DMS153 treated with DMSO at 0.1 percent for 48 hours (cell line): ENCODE measurements around the gene GABBR2.

Experiments used
- DNase-seq: peaks from one replicate; lab custom pipeline; 2025; ENCODE audit not compliant: unreplicated experiment; lab: John Stamatoyannopoulos, UW

GABBR2 gene

DNA sequence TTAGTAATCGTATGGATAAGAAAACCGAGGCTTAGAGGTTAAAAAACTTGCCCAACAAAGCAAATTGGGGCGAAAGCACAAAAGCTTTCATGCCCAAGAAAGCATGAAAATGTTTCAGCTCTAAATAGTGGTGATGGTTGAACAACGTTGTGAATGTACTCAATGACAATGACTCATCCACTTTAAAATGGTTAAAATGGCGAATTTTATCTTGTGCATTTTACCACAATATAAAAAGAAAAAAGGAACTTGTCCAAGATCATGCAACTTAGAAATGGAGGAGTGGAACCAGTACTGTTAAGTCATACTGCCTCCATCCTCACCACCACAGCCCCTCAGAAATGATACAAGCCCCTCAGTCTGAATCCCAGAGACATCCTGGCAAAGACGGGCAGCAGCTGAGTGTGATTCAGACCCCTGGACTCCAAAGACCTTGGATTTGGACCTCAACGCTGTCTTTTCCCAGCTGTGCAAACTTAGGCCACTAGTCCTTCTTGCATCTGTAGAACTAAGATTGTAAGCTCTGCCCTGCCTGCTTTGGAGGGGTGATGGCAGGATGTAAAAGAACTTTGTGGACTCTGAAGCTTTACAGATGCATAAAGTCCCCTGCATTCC is 158.4 kb downstream of the GABBR2 start:
- DNase-seq, result no peak

GRCh38 chr9:98549401-98549800 is 159.3 kb downstream of the GABBR2 start:
- no peak for DNase-seq

DNA sequence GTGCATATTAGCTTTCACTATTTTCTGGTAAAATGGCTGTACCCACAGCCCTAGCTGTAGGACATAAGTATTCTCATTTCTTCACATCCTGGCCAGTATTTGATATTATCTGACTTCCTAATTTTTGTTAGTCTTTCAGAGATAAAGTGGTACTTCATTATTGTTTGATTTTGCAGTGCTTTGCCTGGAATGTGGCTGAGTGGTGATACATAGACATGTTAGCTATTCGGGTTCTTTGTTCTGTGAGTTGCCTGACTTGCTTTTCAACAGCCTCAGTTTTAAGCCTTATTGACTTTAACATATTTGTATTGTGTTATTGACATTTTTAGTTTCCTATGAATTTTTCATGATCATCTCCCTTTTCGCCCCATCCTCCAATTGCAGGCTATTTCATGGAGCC is 161.1 kb downstream of the GABBR2 start:
- no peak for DNase-seq

- no peak for DNase-seq
Observed at GRCh38 chr9:98545021-98545420, 163.7 kb downstream of the GABBR2 start.

GRCh38 chr9:98541684-98542230 is 167.0 kb downstream of the GABBR2 start:
- no peak for DNase-seq

DNA sequence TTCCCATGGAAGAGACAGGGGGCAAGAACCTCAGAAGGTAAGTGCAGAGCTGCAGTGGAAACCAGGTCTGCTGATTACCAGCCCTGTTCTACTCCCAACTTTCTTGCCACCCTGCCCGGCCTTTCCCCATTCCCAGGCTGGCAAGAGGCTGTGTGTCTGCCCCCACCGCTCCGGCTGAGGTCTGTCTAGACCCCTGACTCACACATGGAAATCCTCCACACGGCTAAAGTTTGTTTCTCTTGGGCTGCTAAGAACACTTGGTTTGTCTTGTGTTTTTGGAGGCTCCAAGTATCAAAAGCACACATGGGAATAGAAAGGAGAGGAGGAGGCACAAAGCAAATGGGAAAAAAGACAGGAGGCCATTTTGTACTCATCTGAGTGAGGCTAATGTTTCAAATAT is 168.3 kb downstream of the GABBR2 start:
- DNase-seq, result no peak

DNA sequence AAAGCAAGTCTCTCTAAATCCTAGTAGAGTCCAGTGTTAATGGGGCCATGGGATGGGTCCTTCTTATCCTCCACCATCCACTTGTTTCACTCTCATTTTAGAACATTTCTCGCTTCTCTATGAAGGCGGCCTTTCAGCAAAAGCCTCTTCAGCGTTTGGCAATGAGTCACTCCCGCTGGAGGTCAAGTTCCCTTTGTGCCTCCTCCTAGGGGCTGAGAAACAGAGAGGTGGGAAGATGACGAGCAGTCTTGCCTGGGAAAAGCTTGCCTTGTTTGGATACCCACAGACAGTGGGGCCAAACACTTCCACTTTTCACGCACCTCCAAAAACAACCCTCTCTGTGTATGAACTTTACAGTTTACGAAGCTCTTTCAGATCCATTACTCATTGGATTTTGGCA is 168.8 kb downstream of the GABBR2 start:
- DNase-seq, result no peak

DNA sequence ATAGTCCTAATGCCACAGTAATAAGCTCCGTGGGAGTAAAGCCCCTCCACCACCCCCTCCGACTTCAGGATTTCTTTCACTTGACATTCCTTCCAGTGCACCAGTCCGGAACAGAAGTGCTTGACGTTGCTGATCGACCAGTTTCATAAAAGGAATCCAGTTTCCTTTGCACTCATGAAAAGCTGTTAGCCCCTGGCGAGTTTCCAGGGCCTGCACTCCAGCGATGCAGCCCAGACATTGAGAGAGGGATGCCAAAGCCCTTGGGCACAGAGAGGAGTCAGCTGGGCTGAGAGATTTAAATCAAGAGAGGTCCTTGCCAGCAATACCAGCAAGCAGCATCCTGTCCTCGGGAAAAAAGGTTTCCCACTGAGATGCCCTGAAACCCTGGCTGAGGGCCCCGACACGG is 170.1 kb downstream of the GABBR2 start:
- DNase-seq, result no peak

- no peak for DNase-seq
Observed at GRCh38 chr9:98538203-98538602, 170.5 kb downstream of the GABBR2 start.

DNA sequence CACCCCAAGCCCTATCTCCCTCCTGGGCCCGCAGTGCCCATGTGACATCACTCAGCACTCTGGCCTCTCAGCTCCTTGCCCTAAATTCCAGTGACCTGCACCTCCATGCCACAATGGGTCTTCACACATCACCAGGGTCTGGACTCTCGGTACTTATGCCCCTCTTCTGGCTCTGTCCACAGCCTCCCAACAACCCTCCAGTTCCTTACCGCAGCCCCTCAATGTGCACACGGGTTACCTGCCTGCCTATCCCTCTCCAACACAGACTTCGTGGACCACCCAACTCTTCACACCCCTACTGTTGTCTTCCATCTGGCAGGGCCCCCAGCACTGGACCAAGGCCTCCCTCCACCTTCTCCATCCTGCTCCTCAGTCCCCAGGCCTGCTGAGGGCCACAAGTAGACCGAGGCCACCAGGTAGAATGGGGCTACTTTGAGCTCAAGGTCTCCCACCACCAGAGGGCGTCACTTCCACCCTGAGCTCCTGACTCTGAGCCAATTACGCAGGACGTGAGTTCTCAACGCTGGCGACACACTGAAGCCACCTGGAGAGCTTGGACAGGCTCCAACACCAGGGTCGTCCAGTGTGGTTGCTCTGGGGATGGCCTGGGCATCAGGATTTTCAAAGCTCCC is 172.1 kb downstream of the GABBR2 start:
- no peak for DNase-seq

DNA sequence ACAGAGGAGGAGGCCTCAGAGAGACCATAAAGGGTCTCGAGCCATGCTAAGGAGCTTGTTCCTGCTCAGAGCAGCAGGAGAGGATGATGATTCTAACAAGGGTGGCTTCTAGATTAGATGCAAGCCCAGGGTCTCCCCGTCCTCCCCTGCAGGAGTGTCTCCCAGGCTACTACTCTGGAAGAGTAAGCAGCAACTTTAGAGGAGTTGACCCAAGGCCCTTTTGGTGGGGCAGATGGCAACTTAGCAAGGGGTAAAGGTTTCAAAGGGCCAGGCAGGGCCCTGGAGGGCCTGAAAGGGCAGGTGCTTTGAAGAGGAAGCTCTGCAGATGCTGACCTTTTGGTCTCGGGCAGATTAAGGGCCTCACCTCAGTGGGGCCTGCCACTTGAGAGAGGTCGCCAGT is 174.9 kb downstream of the GABBR2 start:
- DNase-seq, result no peak

DNA sequence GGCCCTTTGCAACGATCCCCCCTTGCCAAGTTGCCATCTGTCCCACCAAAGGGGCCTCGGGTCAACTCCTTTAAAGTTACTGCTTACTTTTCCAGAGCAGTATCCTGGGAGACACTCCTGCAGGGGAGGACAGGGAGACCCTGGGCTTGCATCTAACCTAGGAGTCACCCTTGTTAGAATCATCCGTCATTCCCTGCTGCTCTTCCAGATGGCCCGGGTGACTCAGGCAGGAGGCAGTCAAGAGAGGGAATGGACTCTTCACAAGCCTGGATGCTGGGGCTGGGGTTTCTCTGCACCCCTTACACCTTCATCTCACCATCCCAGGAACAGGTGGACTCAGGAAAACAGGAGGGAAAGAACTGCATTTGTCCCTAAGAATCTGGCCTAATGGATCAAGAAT is 175.6 kb downstream of the GABBR2 start:
- DNase-seq, result no peak

DNA sequence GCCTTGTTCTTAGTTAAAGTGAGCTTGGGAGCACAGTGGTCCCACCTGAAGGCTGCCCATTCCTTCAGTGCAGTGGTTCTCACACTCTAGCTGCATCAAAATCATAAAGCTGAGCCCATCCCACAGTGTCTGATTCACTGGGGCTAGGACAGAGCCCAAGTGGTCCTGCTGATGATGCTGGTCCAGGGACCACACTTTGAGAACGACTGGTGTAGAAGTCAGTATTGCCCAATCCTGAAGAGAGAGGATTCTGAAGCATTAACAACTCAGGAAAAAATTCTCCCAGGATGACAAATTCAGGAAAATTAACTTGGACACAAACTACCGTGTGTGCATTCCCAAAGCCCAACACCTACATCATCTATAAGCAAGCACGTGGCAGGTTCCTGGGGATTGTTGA is 176.2 kb downstream of the GABBR2 start:
- DNase-seq, result no peak

DNA sequence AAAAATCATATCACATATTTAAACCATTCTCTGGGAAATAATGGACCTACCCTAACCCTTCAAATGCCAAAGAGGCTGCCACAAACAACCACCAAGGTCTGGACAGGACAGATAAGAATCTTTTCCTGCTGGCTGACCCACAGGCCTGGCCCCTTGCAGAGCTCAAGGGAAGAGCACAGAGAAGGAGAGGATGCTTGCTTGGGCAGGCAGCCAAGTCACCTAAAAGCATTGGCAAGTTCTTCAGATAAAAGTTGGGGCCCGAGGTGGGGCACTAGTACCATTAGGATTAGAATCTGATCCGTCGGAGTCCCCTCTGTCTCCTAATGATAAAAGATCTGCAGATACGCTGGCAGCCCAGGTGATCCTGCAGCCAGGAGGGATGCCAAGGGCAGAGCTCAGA is 176.6 kb downstream of the GABBR2 start:
- DNase-seq, result no peak

DNA sequence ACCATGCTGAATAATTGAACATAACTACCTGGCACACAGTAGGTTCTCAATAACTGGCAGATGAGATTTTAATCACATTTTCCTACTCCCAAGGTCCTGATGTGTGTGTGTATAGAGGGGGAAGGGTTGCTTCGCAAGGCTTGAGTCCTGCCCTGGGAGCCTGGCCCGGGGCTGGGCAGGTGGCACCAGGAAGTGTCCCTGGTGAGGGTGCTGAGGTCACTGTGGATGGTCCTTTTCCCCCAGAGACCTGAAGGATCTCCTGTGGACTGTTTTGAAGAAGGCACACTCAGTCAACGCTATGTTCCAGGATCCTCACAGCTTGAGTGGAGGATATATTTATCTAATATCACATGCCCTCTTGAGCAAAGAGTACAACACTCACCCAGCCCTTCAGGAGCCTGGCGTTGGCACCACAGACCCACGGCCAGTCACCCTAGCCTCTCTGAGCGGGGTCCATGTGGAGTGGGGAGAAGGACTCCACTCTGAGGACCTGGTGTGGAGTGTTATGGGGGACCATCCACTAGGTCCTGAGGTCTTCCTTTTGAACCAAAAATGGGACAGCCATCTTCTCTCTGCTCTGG is 177.8 kb downstream of the GABBR2 start:
- DNase-seq, result no peak

- DNase-seq, result no peak
Observed at GRCh38 chr9:98530275-98530674, 178.5 kb downstream of the GABBR2 start.

- DNase-seq, result no peak
Observed at GRCh38 chr9:98529841-98530240, 178.9 kb downstream of the GABBR2 start.

DNA sequence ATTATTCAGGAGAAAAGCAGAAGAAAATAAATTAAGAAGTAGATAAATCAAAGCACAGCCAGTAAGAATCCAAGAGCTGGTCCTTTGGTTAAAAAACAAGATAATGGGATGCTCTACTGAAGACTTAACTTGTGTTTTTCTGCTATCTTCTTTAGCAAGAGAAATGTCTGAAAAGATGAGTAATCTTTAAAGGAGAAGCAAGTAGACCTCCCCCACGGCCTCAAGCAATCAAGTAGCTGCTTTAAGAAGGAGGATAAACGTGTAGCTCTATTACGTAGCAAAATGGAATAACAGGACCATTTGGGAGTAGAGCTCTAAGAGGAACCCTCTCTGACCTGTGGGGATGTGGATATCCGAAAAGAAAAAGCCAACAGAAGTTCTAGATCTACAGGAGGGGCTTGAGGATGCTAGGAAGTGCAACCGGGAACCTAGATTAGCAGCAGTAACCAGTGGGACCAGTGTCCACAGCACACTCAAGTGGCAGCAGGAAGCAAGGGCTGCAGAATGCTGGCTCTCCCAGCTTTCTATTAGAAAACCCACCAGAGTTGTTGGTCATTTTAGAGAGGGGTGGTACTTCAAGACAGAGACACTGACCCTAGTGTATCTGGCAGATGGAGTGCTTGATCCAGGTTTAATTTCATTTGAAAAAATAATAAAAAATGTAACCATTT is 185.4 kb downstream of the GABBR2 start:
- no peak for DNase-seq

DNA sequence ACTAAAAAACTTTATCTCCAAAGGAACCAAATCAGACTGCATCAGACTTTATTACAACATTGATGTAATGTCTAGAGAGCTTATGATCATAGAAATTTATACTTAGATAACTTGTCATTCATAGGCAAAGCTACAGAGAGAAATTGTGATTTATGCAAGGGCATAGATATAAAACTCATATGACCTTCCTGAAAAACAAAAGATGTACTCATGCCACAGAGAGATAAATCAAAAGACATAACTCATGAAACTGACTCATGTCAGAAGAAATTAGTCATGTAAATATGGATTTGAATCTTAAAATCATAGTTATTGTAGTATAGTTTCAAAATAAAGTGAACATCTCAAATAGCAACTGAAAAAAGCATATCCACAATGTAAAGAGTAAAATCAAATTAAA is 186.2 kb downstream of the GABBR2 start:
- DNase-seq, result no peak

GRCh38 chr9:98521141-98521540 is 187.6 kb downstream of the GABBR2 start:
- no peak for DNase-seq

DNA sequence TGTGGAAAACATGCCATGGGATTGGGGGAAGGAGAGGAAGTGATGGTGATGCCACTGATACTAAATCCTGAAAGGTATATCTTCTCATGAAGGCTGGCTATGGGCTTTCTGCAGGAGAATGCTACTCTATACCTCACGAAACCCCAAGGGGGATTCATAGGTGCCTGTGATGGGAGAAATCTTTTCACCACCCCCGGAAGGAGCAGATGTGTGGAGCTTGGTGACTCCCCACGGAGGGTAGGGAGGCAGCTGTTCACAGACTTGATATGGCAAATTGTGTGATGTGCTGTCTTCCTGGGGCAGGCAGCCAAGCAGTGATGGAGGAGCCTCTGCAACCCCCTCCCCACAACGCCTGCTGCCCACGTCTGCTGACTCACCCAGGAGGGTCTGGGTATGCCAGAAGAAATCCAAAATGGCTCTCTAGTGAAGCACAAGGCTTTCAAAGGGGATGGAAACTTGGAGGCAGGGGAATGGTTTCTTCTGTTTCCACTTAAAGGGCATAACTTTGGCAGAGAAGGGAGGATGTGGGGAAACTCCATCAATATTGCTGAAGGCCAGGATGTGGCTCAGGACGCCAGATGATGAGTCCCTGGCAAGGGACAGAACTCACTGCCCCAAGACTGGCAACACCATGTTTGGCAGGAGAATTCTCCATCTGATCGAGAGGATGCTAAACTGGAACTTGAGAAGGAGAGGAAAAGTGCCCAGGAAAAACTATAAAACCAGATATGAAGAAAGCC is 188.3 kb downstream of the GABBR2 start:
- no peak for DNase-seq
